ENCODE measurements around the gene MLPH.
"Not testable (repeated sequence)": the region's sequence is repeated elsewhere in the genome, so short reads cannot be mapped to it uniquely, and the experiment has no call there.

The MLPH gene

GRCh38 chr2:237581326-237581725 is 94.3 kb downstream of the MLPH start:
- DNase-seq (ENCODE audit: low read depth in 2 of 2, low spot score in 1 of 2): no peak

- DNase-seq (ENCODE audit: low read depth in 2 of 2, low spot score in 1 of 2): no peak
These were observed 95.0 kb downstream of the MLPH start for GRCh38 chr2:237581751-237582746.

- DNase-seq (ENCODE audit: low read depth in 2 of 2, low spot score in 1 of 2): no peak
These were observed 96.6 kb downstream of the MLPH start for GRCh38 chr2:237583385-237584295.

- no peak for DNase-seq (ENCODE audit: low read depth in 2 of 2, low spot score in 1 of 2)
These were observed 98.7 kb downstream of the MLPH start for GRCh38 chr2:237585590-237586221.

DNA sequence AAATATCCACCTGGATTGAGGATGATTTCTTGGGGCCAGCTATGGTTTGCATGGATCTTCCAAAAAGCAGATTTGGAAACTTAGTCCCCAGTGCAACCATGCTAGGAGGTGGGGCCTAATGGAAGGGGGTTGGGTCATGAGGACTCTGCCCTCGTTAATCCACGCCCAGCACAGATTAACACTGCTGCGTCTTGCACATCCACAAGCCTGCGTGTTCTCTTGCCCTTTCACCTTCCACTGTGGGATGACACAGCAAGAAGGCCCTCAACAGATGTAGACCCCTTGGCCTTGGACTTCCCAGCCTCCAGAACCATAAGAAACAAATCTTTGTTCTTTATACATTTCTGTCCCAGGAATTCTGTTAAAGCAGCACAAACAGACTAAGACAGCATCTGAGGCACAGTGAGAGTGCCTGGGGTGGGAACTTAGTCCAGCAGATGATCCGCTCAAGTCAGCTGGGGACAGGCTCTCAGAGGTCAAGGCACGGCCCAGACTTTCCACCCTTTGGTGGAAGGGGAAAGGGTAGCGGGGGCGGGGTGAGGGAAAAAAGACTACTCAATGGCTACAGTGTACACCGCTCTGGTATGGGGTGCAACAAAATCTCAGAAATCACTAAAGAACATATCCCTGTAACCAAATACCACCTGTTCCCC is 101.1 kb downstream of the MLPH start:
- no peak for DNase-seq (ENCODE audit: low read depth in 2 of 2, low spot score in 1 of 2)

- no peak for DNase-seq (ENCODE audit: low read depth in 2 of 2, low spot score in 1 of 2)
These were observed 103.5 kb downstream of the MLPH start, which contains the start of gene RAB17 for GRCh38 chr2:237590272-237591140. Gene RAB17 (minus strand): TSS chr2:237590734. CDS start chr2:237586154, 4,580 bp downstream.

- no peak for DNase-seq (ENCODE audit: low read depth in 2 of 2, low spot score in 1 of 2)
These were observed 104.3 kb downstream of the MLPH start for GRCh38 chr2:237591141-237591881.

DNA sequence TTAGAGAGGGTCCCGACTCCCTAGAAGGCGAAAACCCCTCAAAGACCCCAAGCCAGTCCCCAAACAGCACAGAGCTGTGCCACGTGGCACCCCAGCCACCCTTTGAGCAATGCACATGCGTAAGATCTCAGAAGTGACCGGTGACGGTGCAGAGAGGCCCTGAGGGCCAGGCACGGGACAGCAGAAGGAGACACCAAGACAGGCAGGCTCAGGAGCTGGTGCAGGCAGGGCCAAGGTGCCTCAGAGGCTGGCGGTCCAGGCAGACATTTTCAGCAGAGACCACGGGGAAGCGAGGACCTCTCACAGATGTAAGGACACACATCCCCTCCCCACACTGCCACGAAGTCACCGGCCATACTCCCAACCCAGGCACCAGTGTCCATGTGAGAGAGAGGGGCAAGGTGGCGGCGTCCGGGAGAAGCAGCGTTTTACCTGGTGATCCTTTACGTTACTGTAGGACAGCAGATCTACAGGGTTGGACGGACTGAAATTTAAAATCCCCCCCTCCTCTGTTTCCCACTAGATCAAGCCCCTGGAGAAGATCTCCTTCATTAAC is 105.5 kb downstream of the MLPH start:
- no peak for DNase-seq (ENCODE audit: low read depth in 2 of 2, low spot score in 1 of 2)

DNA sequence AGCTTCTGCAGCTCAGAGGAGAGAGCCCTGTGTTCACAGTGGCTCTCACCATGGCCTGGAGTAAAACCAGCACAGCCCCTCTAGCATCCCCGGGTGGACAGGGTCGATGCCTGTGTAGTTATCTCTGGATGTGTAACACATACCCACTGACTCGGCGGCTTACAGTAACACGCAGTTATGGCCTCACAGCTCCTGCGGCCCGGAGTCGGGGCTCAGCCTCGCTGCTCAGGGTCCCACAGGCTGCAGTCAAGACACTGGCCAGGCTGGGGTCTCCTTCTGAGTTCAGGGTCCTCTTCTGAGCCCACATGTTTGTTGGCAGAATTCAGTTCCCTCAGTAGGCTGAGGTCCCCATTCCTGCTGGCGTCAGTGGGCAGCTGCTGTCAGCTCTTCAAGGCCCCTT is 106.0 kb downstream of the MLPH start:
- DNase-seq (ENCODE audit: low read depth in 2 of 2, low spot score in 1 of 2): no peak

GRCh38 chr2:237593596-237594320 is 106.7 kb downstream of the MLPH start:
- no peak for DNase-seq (ENCODE audit: low read depth in 2 of 2, low spot score in 1 of 2)

- no peak for DNase-seq (ENCODE audit: low read depth in 2 of 2, low spot score in 1 of 2)
These were observed 107.4 kb downstream of the MLPH start for GRCh38 chr2:237594514-237594871.

DNA sequence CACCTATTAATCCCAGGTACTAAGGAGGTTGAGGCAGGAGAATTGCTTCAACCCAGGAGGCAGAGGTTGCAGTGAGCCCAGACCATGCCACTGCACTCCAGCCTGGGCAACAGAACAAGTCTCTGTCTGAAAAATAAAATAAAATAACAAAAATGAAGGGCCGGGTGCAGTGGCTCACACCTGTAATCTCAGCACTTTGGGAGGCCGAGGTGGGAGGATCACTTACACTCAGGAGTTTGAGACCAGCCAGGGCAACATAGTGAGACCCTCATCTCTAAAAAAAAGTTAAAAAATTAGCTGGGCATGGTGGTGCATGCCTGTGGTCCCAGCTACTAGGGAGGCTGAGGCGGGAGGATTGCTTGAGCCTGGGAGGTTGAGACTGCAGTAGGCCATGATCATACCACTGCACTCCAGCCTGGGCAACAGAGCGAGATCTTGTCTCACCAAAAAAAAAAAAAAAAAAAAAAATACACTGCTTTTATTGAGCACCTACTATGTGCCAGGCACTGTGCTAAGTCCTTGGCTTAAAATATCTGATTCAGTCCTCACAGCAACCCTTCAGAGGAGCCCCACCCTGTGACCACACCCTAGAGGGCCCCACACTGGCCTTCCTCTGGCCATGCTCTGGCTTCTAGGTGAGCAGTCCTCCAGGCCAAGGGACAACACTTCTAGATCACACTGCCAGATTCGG is 108.9 kb downstream of the MLPH start:
- DNase-seq (ENCODE audit: low read depth in 2 of 2, low spot score in 1 of 2): not testable (repeated sequence)

DNA sequence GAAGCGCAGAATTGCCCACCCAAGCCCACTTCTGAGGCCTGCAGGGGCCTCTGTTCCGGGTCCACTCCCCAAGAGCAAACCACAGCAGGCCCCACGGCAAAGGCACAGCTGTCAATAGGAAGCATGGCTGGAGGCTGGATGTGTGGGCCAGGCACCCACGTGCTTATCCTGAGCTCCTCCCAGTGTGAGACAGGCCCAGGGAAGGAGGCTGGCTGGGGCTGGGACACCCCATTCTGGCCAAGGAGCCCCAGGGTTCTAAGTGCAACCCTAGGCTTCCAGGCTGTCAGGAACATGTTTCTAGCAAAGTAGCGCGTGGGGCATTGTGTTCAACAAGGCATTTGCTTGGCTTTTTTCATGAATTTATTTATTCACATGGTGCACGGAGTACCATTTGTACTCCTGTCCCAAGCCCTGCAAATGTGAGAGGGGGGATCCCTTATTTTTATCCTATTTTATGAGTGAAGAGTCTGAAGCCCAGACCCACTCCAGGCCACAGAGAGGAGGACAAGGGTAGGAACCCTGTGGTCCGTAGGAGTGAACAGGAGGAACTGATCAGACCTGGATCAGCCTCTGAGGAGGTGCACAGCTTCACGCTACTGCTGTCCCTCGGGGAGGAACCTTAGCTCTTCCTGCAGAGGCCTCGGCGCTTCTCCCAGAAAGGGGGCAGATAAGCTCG is 109.6 kb downstream of the MLPH start:
- DNase-seq (ENCODE audit: low read depth in 2 of 2, low spot score in 1 of 2): no peak

- DNase-seq (ENCODE audit: low read depth in 2 of 2, low spot score in 1 of 2): no peak
These were observed 110.4 kb downstream of the MLPH start for GRCh38 chr2:237597196-237598145.

GRCh38 chr2:237598468-237599208 is 111.6 kb downstream of the MLPH start:
- no peak for DNase-seq (ENCODE audit: low read depth in 2 of 2, low spot score in 1 of 2)
